Epidermal melanocyte (primary cell): ENCODE results near the gene CES4A.
"Not testable (repeated sequence)": the region's sequence is repeated elsewhere in the genome, so short reads cannot be mapped to it uniquely, and the experiment has no call there.

Source experiments
- DNase-seq: peaks from one replicate; pipeline ENCODE4 v3.0.0; 2011; ENCODE audit warnings: low spot score; ENCODE audit not compliant: insufficient read length

CES4A gene

GRCh38 chr16:66988197-66988788 is at the start of gene CES4A:
Gene CES4A (plus strand): TSS chr16:66988589. CDS start chr16:66988773, 184 bp downstream.
- DNase-seq = no peak

- no peak for DNase-seq
These were observed 49.0 kb upstream of the CES4A start for GRCh38 chr16:66939366-66939765.

GRCh38 chr16:66940236-66940635 is 48.2 kb upstream of the CES4A start:
- no peak for DNase-seq

- DNase-seq = no peak
These were observed 45.4 kb upstream of the CES4A start for GRCh38 chr16:66942981-66943380.

GRCh38 chr16:66943426-66944053 is 44.8 kb upstream of the CES4A start:
- DNase-seq = no peak

- no peak for DNase-seq
These were observed 44.3 kb upstream of the CES4A start for GRCh38 chr16:66944054-66944441.

GRCh38 chr16:66944971-66945370 is 43.4 kb upstream of the CES4A start:
- DNase-seq = not testable (repeated sequence)

- DNase-seq = no peak
These were observed 42.5 kb upstream of the CES4A start for GRCh38 chr16:66945939-66946338.

GRCh38 chr16:66946541-66946940 is 41.8 kb upstream of the CES4A start:
- no peak for DNase-seq

GRCh38 chr16:66946974-66947301 is 41.5 kb upstream of the CES4A start:
- no peak for DNase-seq

- DNase-seq = peak; percentile 92
These were observed 40.9 kb upstream of the CES4A start for GRCh38 chr16:66947302-66948065.

GRCh38 chr16:66948134-66948836 is 40.1 kb upstream of the CES4A start:
- no peak for DNase-seq

GRCh38 chr16:66948837-66949225 is 39.6 kb upstream of the CES4A start:
- no peak for DNase-seq

GRCh38 chr16:66949472-66949871 is 38.9 kb upstream of the CES4A start:
- DNase-seq = no peak

- no peak for DNase-seq
These were observed 38.0 kb upstream of the CES4A start for GRCh38 chr16:66950437-66950836.

- no peak for DNase-seq
These were observed 37.2 kb upstream of the CES4A start for GRCh38 chr16:66950971-66951790.

GRCh38 chr16:66952430-66953110 is 35.8 kb upstream of the CES4A start:
- no peak for DNase-seq

GRCh38 chr16:66953462-66954096 is 34.8 kb upstream of the CES4A start:
- DNase-seq = no peak

GRCh38 chr16:66954097-66954659 is 34.2 kb upstream of the CES4A start:
- peak; percentile 78 for DNase-seq
